A549 (cell line): ENCODE measurements around the gene HLX.

Source experiments
- CTCF ChIP-seq: fragments of >200 bp; sonication (Bioruptor Twin); formaldehyde crosslinking; IDR thresholded peaks from 3 replicates; pipeline ENCODE4 v1.5.1; 2016
- EHMT2 ChIP-seq: fragments of 200-600 bp; sonication (generic); IDR thresholded peaks from 2 replicates; pipeline ENCODE4 v1.6.1; 2016; ENCODE audit warnings: antibody characterized with exemption, low read depth, mild to moderate bottlenecking, moderate library complexity
- HDAC2 ChIP-seq: fragments of 200-600 bp; sonication (generic); IDR thresholded peaks from 2 replicates; pipeline ENCODE4 v1.6.1; 2016
- HOXA7 ChIP-seq: fragments of 250-450 bp; sonication (Bioruptor Pico); IDR thresholded peaks from 2 replicates; pipeline ENCODE4 v1.5.0; 2020; ENCODE audit warnings: mild to moderate bottlenecking, moderate library complexity
- MAFK ChIP-seq: fragments of 450-650 bp; IDR thresholded peaks from 2 replicates; pipeline ENCODE4 v1.6.1; 2014; ENCODE audit not compliant: partially characterized antibody
- MAZ ChIP-seq: fragments of 150-350 bp; IDR thresholded peaks from 2 replicates; pipeline ENCODE4 v1.6.1; 2014; ENCODE audit warnings: antibody characterized with exemption, low read depth, low read length, borderline replicate concordance
- PBX3 ChIP-seq: IDR thresholded peaks from 2 replicates; pipeline ENCODE4 v1.6.1; 2012
- POLR2A ChIP-seq: IDR thresholded peaks from 2 replicates; pipeline ENCODE4 v1.6.1; 2012; ENCODE audit warnings: mild to moderate bottlenecking, low read length
- RAD21 ChIP-seq, 2 experiments: fragments of >200 bp in 1 of 2; sonication (Bioruptor Twin) in 1 of 2; formaldehyde crosslinking in 1 of 2; IDR thresholded peaks in 1 of 2; conservative IDR thresholded peaks in 1 of 2; 2 replicates in 1 of 2; 3 replicates in 1 of 2; pipeline ENCODE4 v1.6.1; 2012 to 2018; ENCODE audit warnings: inconsistent platforms in 1 of 2
- REST ChIP-seq: fragments of 200-600 bp; sonication (generic); IDR thresholded peaks from 2 replicates; pipeline ENCODE4 v1.6.1; 2016; ENCODE audit warnings: antibody characterized with exemption, mild to moderate bottlenecking, moderate library complexity
- SREBF2 ChIP-seq: fragments of 450-650 bp; IDR thresholded peaks from 2 replicates; pipeline ENCODE4 v1.6.1; 2014; ENCODE audit warnings: mild to moderate bottlenecking, moderate library complexity
- USF2 ChIP-seq: fragments of 450-650 bp; IDR thresholded peaks from 2 replicates; pipeline ENCODE4 v1.6.1; 2014; ENCODE audit warnings: antibody characterized with exemption
- ZC3H11A ChIP-seq: fragments of 450-650 bp; IDR thresholded peaks from 2 replicates; pipeline ENCODE4 v1.6.1; 2014; ENCODE audit warnings: antibody characterized with exemption, mild to moderate bottlenecking
- TF ChIP-seq, protein P1 (sequence below): IDR thresholded peaks from 2 replicates; pipeline ENCODE4 v1.6.1; 2012; ENCODE audit warnings: low read depth, borderline replicate concordance

GRCh38 chr1:220885971-220886370 lies 6.7 kb downstream of the HLX start:
- no peak for TF ChIP-seq MAFK
- no peak for TF ChIP-seq CTCF
- TF ChIP-seq MAZ = no peak
- TF ChIP-seq REST = no peak
- TF ChIP-seq EHMT2 = no peak
- TF ChIP-seq, protein P1, sequence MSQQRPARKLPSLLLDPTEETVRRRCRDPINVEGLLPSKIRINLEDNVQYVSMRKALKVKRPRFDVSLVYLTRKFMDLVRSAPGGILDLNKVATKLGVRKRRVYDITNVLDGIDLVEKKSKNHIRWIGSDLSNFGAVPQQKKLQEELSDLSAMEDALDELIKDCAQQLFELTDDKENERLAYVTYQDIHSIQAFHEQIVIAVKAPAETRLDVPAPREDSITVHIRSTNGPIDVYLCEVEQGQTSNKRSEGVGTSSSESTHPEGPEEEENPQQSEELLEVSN = no peak
- TF ChIP-seq POLR2A = no peak
- no peak for TF ChIP-seq PBX3
- TF ChIP-seq RAD21 (conservative IDR thresholded peaks at IDR 0.05 in 1 of 2, IDR thresholded peaks at IDR 0.05 in 1 of 2) = no peak
- TF ChIP-seq HOXA7 (CRISPR knock-in tag) = no peak
- TF ChIP-seq SREBF2 = no peak
- TF ChIP-seq ZC3H11A = no peak
- no peak for TF ChIP-seq USF2
- TF ChIP-seq HDAC2 = no peak
